Left renal cortex interstitium (tissue), 4 donors: Measurements from ENCODE around the gene BACH1. TPM values are rescaled to one million over a fixed set of nuclear protein-coding genes. Genes with fewer than 3 reads are reported as not detected.

Source experiments
- DNase-seq, 4 donors: peaks; one replicate each; pipeline ENCODE4 v3.0.0-alpha.2; 2013; ENCODE audit warnings: low read depth in 4 of 4, low spot score in 2 of 4, missing footprints in 1 of 4
- polyA plus RNA-seq, 4 donors: library from polyadenylated mRNA; unstranded; fragments of 120-200 nt; gene quantifications; one replicate each; pipeline ENCODE4 v1.2.1, GENCODE V29; 2013; ENCODE audit not compliant: insufficient read length in 4 of 4

The BACH1 gene
- polyA plus RNA-seq, 4 donors = 39.0 to 50.1 (median 42.7) TPM

- DNase-seq = no peak
Measured at GRCh38 chr21:29374481-29374880, 75.8 kb downstream of the BACH1 start.

DNA sequence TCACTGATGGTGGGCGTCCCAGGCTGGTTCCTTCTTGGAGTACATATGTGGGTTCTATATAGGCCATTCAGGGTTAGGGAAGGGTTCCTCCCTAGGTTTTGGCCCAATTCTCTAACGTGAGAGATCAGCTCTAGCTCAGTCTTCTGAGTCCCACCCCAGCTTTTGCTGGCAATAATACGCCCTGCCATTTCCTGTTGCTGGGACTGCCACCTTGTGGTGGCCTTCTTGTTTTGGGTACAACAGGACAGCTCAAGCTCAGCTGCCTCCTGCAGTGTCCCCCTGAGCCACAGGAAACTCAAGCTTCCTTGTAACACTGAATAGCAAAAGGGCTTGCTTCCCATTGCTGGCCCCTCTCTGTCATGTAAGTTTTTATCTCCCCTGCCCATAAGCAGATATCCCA lies 77.8 kb downstream of the BACH1 start:
- no peak for DNase-seq

DNA sequence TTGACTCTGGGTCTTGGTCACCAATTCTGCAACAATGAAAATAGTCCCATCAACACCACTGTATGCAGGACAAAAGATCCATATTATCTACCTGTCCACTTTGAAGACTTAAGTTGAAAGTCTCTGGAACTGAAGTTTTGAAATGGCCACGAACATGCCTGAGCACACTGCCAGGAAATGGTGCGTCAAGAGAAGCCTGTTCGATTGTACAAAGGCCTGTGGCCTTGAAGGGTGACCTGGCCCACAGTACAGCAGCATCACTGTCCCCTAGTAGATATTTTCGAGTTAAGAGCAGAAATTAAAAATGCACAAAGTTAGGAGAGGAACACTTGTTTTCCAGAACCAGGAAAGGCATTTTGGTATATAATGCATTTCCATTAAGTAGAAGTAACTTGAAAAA lies 78.5 kb downstream of the BACH1 start:
- no peak for DNase-seq

GRCh38 chr21:29378832-29379231 lies 80.1 kb downstream of the BACH1 start:
- DNase-seq = no peak

GRCh38 chr21:29379517-29380054 lies 80.9 kb downstream of the BACH1 start:
- no peak for DNase-seq

DNA sequence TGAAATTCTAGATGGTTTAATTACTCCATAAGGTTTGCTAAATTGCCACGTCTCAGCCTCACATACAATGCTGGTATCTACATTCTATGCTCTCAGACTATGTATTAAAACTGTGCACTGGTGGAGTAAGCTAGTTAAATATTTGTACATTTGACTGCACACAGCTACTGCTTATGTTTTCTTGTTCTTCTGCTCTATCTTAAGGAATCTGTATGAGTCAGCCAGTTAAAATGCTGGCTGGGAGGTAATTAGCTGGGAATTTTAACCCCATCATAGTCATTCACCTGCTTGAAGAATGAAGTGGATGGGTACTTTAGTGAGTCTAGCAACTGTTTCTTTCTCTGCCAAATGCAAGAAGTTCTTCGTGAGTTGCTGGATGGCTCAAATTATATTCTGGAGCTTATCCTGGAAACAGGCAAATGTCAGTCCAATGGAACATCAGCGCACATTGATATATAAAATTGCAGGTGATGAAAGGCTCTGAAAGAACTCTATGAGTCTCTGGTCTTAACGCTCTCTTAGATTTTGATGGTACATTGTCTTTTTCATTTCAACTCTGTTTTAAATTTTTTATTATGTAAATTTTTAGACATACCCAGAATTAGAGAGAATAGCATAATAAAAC lies 83.4 kb downstream of the BACH1 start:
- no peak for DNase-seq

DNA sequence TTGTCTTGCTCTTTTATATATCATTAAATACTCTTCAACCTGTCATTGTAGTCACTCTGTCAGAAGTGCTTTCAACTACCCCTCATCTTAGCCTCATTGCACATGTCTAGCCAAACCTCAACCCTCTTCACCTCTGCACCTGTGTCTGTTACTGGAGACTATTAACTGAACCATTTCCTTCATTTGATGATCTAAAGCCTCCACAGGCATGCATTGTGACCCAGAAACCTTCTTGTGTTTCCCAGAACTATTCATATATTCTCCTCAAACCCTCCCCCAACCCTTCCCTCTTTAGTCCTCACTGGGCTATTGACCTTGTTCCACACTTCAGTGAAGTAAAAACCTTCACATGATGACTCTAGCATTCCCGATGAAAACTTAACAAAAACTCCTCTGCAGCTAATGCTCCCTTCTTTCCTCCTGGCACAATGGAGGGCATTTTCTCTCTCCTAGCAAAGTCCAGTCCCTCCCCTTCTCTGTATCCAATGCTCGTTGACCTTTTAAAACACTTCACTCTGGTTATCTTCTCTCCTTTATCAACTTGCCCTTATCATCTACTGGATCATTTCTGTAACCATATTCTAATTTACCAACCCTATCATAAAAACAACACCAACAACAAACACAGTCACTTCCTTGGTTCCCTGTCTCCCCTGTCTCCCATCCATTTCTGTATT lies 86.1 kb downstream of the BACH1 start:
- DNase-seq = no peak

GRCh38 chr21:29385934-29386520 lies 87.3 kb downstream of the BACH1 start:
- no peak for DNase-seq

DNA sequence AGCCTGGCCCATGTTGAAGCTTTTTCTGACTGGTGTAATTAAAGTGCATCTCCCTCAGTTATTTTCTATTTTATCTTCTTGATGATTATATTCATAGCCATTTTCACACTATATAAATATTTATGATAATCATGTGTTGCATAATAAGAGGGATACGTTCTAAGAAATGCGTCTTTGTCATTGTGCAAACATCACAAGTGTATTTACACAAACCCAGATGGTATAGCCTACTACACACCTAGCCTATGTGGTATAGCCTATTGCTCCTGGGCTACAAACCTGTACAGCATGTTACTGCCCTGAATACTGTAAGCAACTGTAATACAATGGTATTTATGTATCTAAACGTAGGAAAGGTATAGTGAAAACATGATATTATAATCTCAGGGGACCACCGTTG lies 88.1 kb downstream of the BACH1 start:
- DNase-seq = no peak

- DNase-seq = no peak
Measured at GRCh38 chr21:29387598-29387997, 88.9 kb downstream of the BACH1 start.

GRCh38 chr21:29389136-29389535 lies 90.4 kb downstream of the BACH1 start:
- no peak for DNase-seq

- no peak for DNase-seq
Measured at GRCh38 chr21:29390778-29391177, 92.1 kb downstream of the BACH1 start.

DNA sequence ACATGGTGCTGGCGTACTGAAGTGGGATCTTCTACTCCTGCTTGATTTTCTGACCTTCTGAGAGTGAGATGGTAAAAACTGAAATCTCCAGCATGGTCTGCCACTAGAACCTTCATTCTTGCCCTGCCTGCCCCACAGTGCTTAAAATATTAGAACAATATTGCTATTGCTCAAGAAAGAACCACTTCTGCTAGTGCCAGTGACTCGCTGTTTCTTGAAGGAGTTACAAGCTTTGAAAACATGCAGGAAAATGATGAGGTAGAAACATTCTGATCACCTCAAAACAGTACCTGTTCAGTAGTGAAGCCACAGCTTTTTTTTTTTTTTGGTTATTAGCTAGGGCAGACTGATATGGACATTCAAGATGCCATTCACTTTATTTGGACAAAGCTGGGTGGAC lies 95.3 kb downstream of the BACH1 start:
- no peak for DNase-seq

Other genes starting within 250 kb of the BACH1 start
- 100 to 1,000 TPM; 219 to 267 (median 243) TPM for gene CCT8, start 225.3 kb upstream of the BACH1 start, polyA plus RNA-seq
- gene MAP3K7CL, start 168.3 kb upstream of the BACH1 start, polyA plus RNA-seq = 1 to 10 TPM; 4.8 to 7.5 (median 5.7) TPM